Fibroblast of mammary gland (primary cell): ENCODE data around the gene ABR.

Source experiments
- DNase-seq: peaks from one replicate; pipeline ENCODE4 v3.0.0-alpha.2; 2010; ENCODE audit warnings: low read depth
- H3K4me3 ChIP-seq: 2 replicates; pipeline ENCODE4 v1.5.1; 2011; ENCODE audit warnings: low read depth, mild to moderate bottlenecking, low read length, moderate library complexity; ENCODE audit not compliant: control insufficient read depth
- CTCF ChIP-seq: conservative IDR thresholded peaks from 2 replicates; pipeline ENCODE4 v1.5.1; 2011; ENCODE audit warnings: low read depth, low read length, inconsistent platforms; ENCODE audit not compliant: control insufficient read depth, insufficient read depth

The ABR gene

DNA sequence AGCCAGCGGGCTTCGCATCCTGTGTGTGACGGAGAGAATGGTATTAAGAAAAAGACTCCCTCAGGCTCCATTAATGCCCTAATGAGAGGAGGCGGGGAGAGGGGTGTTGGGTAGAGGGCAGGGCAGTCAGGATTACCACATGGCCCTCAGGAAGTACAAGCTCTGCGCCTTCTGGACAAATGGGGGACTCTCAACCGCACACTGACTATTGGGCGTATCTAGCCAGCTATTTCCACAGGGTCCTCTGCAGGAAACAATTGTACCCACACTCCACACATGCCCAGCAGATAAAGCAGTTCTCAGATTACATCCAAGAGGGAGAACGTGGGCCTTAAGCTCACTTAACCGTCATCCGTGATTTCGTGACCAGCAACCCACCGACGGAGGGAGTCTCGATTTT is 214.9 kb downstream of the ABR start:
- H3K4me3 ChIP-seq: no peak overlapping the region
- TF ChIP-seq CTCF: no peak
- no peak for DNase-seq

GRCh38 chr17:962670-963069 is 217.1 kb downstream of the ABR start:
- no peak for DNase-seq
- TF ChIP-seq CTCF: no peak
- no peak overlapping the region for H3K4me3 ChIP-seq

GRCh38 chr17:962166-962565 is 217.6 kb downstream of the ABR start:
- no peak for DNase-seq
- no peak overlapping the region for H3K4me3 ChIP-seq
- TF ChIP-seq CTCF: no peak

DNA sequence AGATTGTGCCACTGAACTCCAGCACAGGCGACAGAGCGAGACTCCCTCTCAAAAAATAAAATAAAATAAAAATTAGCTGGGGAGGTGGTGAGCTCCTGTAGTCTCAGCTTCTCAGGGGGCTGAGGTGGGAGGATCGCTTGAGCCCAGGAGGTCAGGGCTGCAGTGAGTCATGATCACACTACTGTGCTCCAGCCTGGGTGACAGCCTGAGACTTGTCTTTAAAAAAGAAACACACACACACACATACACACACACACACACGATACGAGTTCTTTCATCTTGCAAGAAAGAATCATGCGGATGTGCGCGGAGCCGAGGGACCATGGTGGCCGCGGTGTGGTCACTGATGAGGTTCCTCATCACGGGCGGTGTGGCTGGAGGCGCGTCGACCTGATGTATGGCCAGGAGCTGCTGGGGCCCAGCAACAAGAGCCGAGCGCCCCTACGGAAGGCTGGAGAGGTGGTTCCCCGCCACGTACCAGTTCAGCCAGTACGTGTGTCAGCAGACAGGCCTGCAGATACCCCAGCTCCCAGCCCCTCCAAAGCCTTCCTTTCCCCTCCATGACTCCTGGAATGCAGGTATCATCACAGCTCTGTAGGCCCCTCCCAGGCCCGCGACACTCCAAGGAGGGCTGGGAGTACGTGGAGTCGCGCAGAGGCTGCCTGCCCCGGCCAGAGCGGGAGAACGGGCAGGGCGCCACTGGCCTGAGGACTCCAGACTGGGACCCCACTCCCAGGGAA is 220.9 kb downstream of the ABR start:
- no peak for DNase-seq
- no peak overlapping the region for H3K4me3 ChIP-seq
- TF ChIP-seq CTCF: no peak

- no peak for TF ChIP-seq CTCF
- DNase-seq: no peak
- H3K4me3 ChIP-seq: no peak overlapping the region
Observed at GRCh38 chr17:957856-958421, 221.8 kb downstream of the ABR start.

DNA sequence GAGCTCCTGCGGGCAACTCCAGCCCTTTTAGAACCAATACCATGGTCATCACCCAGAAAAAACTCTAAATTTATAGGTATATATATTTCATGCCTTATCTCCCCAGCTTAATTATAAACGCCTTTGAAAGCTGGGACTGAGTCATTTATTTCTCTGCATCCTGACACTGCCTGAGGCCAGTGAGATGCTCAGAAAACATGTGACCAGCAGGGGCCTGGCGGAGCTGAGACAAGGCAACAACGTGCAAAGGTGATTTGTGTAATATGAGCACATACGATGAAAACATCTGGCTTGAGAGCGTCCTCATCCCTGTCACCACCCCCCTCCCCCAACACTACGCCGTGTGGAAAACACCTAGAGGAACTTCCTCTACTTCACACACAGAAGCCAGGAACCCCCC is 222.9 kb downstream of the ABR start:
- TF ChIP-seq CTCF: no peak
- no peak for DNase-seq
- H3K4me3 ChIP-seq: no peak overlapping the region
